Measurements from ENCODE around the gene COX4I1.

COX4I1 gene

GRCh38 chr16:85782451-85782850 lies 17.0 kb upstream of the COX4I1 start (continued):
- TF ChIP-seq PBX3 (CRISPR knock-in tag; IDR thresholded peaks at IDR 0.05) = no peak
- TF ChIP-seq ZNF157 (tag by site-specific recombination; IDR thresholded peaks at IDR 0.05) = no peak
- TF ChIP-seq GLI2 (tag by site-specific recombination; IDR thresholded peaks at IDR 0.05; ENCODE audit: borderline replicate concordance, low read depth) = no peak
- TF ChIP-seq PATZ1 (tag by site-specific recombination; IDR thresholded peaks at IDR 0.05) = no peak
- TF ChIP-seq, protein P1, sequence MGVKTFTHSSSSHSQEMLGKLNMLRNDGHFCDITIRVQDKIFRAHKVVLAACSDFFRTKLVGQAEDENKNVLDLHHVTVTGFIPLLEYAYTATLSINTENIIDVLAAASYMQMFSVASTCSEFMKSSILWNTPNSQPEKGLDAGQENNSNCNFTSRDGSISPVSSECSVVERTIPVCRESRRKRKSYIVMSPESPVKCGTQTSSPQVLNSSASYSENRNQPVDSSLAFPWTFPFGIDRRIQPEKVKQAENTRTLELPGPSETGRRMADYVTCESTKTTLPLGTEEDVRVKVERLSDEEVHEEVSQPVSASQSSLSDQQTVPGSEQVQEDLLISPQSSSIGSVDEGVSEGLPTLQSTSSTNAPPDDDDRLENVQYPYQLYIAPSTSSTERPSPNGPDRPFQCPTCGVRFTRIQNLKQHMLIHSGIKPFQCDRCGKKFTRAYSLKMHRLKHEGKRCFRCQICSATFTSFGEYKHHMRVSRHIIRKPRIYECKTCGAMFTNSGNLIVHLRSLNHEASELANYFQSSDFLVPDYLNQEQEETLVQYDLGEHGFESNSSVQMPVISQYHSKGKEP (tag by site-specific recombination; IDR thresholded peaks at IDR 0.05) = no peak
- TF ChIP-seq ZNF837 (tag by site-specific recombination; IDR thresholded peaks at IDR 0.05) = no peak
- no peak for TF ChIP-seq ZNF658 (tag by site-specific recombination; IDR thresholded peaks at IDR 0.05)

DNA sequence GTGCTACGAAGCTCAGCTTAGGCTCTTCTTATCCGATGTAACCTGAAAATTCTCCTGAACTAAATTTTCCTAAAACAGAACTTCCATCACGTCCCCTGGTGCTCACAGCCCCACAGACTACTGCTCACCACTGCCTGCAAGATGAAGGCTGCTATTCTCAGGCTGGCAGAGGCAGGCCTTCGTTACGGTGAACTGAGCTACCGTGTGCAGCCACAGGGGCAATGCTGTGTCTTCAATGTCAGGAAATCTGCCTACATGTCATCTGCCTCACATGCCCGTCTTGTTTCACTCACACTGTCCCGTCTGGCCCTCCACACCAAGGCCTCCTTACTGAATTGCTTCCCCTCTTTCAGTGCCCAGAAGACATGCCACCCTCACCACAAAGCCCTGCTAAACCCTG lies 16.1 kb upstream of the COX4I1 start:
- Histone ChIP-seq H3K27ac (ENCODE audit: extremely low read depth, low read depth, low read length) (no peak overlapping the region), H3K4me1 (ENCODE audit: control insufficient read depth, insufficient read depth, low read length) (no peaks in the 10 kb centered on the region), H3K9me3 (ENCODE audit: control insufficient read depth, insufficient read depth, low read depth, low read length) (no peaks in the 10 kb centered on the region), H3K4me3 (ENCODE audit: low read depth, low read length) (no peak overlapping the region), H3K36me3 (ENCODE audit: control insufficient read depth in 2 of 2, insufficient read depth in 1 of 2, low read length in 2 of 2) (peaks cover 12 to 83% of the 10 kb centered on the region in 2 experiments)
- CTCF ChIA-PET = interaction anchor here (0.7 kb wide), 1 partner anchor 111 kb away, joined by 3 read pairs; no protein-coding TSS in a partner anchor
- TF ChIP-seq ZBTB1 (tag by site-specific recombination; IDR thresholded peaks at IDR 0.05) = no peak
- no peak for TF ChIP-seq ZNF48 (tag by site-specific recombination; IDR thresholded peaks at IDR 0.05)
- no peak for TF ChIP-seq ZBTB48 (tag by site-specific recombination; IDR thresholded peaks at IDR 0.05)
- no peak for TF ChIP-seq ZNF596 (tag by site-specific recombination; IDR thresholded peaks at IDR 0.05)
- TF ChIP-seq KLF8 (tag by site-specific recombination; IDR thresholded peaks at IDR 0.05) = no peak
- POLR2A ChIA-PET = no interaction called here

DNA sequence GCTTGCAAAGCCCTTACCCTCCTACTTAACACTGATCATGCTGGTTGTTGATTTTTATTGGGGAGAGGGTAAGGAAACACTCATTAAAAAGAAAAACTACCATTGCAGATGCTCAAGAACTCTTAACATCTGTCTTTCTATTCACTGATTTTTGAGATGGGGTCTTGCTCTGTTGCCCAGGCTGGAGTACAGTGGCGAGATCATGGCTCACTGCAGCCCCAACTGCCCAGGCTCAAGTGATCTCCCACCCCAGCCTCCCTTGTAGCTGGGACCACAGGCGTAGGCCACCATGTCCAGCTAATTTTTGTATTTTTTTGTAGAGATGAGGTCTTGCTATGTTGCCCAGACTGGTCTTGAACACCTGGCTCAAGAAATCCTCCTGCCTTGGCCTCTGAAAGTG lies 14.7 kb upstream of the COX4I1 start:
- H3K36me3 ChIP-seq (ENCODE audit: control insufficient read depth in 2 of 2, insufficient read depth in 1 of 2, low read length in 2 of 2) = peaks cover 3 to 80% of the 10 kb centered on the region in 2 experiments

GRCh38 chr16:85785927-85786326 lies 13.6 kb upstream of the COX4I1 start:
- H3K36me3 ChIP-seq (ENCODE audit: control insufficient read depth in 2 of 2, insufficient read depth in 1 of 2, low read length in 2 of 2) = peaks cover 3 to 73% of the 10 kb centered on the region in 2 experiments
- no peak overlapping the region for H3K4me3 ChIP-seq (ENCODE audit: low read depth, low read length)
- no peak for TF ChIP-seq OVOL3 (tag by site-specific recombination; IDR thresholded peaks at IDR 0.05)
- TF ChIP-seq SP2 (tag by site-specific recombination; IDR thresholded peaks at IDR 0.05) = no peak
- TF ChIP-seq ZNF26 (tag by site-specific recombination; IDR thresholded peaks at IDR 0.05) = no peak
- no peak for TF ChIP-seq ZNF501 (tag by site-specific recombination; IDR thresholded peaks at IDR 0.05)
- no peak for TF ChIP-seq ZNF837 (tag by site-specific recombination; IDR thresholded peaks at IDR 0.05)
- TF ChIP-seq ZBTB21 (tag by site-specific recombination; IDR thresholded peaks at IDR 0.05) = no peak
- TF ChIP-seq ZEB2 (tag by site-specific recombination; IDR thresholded peaks at IDR 0.05) = no peak
- no peak for TF ChIP-seq ZFP69B (tag by site-specific recombination; IDR thresholded peaks at IDR 0.05)
- no peak for TF ChIP-seq KLF10 (tag by site-specific recombination; IDR thresholded peaks at IDR 0.05)
- TF ChIP-seq ZNF394 (tag by site-specific recombination; IDR thresholded peaks at IDR 0.05; ENCODE audit: borderline replicate concordance) = no peak
- ChIA-PET POLR2A (no interaction called here), CTCF (no interaction called here)
- H3K9me3 ChIP-seq (ENCODE audit: control insufficient read depth, insufficient read depth, low read depth, low read length) = no peaks in the 10 kb centered on the region
- no peak overlapping the region for H3K27ac ChIP-seq (ENCODE audit: extremely low read depth, low read depth, low read length)
- H3K4me1 ChIP-seq (ENCODE audit: control insufficient read depth, insufficient read depth, low read length) = no peaks in the 10 kb centered on the region

More for the DNA sequence above, 14.7 kb upstream of the COX4I1 start:
- TF ChIP-seq ZNF121 (tag by site-specific recombination; IDR thresholded peaks at IDR 0.05) (peak; percentile 93), ZNF132 (tag by site-specific recombination; IDR thresholded peaks at IDR 0.05; ENCODE audit: borderline replicate concordance) (no peak)
- TF ChIP-seq, protein P2, sequence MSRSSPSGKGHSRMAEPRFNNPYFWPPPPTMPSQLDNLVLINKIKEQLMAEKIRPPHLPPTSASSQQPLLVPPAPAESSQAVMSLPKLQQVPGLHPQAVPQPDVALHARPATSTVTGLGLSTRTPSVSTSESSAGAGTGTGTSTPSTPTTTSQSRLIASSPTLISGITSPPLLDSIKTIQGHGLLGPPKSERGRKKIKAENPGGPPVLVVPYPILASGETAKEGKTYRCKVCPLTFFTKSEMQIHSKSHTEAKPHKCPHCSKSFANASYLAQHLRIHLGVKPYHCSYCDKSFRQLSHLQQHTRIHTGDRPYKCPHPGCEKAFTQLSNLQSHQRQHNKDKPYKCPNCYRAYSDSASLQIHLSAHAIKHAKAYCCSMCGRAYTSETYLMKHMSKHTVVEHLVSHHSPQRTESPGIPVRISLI (tag by site-specific recombination; IDR thresholded peaks at IDR 0.05) = no peak
- H3K4me3 ChIP-seq (ENCODE audit: low read depth, low read length) = no peak overlapping the region
- ChIA-PET POLR2A (no interaction called here), CTCF (no interaction called here)
- H3K9me3 ChIP-seq (ENCODE audit: control insufficient read depth, insufficient read depth, low read depth, low read length) = no peaks in the 10 kb centered on the region
- H3K27ac ChIP-seq (ENCODE audit: extremely low read depth, low read depth, low read length) = no peak overlapping the region
- H3K4me1 ChIP-seq (ENCODE audit: control insufficient read depth, insufficient read depth, low read length) = no peaks in the 10 kb centered on the region
